Heart left ventricle (tissue), 16 donors: ENCODE measurements around the gene ELP2. TPM values are rescaled to one million over a fixed set of nuclear protein-coding genes. Genes with fewer than 3 reads are reported as not detected.
"Not testable (repeated sequence)": the region's sequence is repeated elsewhere in the genome, so short reads cannot be mapped to it uniquely, and the experiment has no call there.

ENCODE experiments used
- ATAC-seq, 4 donors: fragments of 200-7000 bp; cut with Tn5 transposase; one replicate each; pipeline ENCODE4 v1.9.1; 2020 to 2022; ENCODE audit warnings: moderate library complexity in 4 of 4, mild to moderate bottlenecking in 3 of 4, moderate number of reproducible peaks in 1 of 4
- DNase-seq, 5 donors: peaks; one replicate each; pipeline ENCODE4 v3.0.0-alpha.2; 2020
- H3K27ac ChIP-seq, 12 donors: fragments of 200-600 bp; sonication (generic) in 4 of 12; one replicate each; pipeline versions ENCODE4 v1.5.0 to v1.8.0; 2016 to 2022; ENCODE audit warnings: mild to moderate bottlenecking in 2 of 12
- H3K27me3 ChIP-seq, 9 donors: fragments of 200-600 bp; sonication (generic) in 2 of 9; one replicate each; pipeline versions ENCODE4 v1.5.1 to v1.8.0; 2016 to 2022; ENCODE audit warnings: mild to moderate bottlenecking in 3 of 9
- H3K36me3 ChIP-seq, 9 donors: fragments of 200-600 bp; sonication (generic) in 2 of 9; one replicate each; pipeline versions ENCODE4 v1.5.0 to v1.8.0; 2018 to 2022; ENCODE audit warnings: mild to moderate bottlenecking in 2 of 9
- H3K4me1 ChIP-seq, 12 donors: fragments of 200-600 bp; sonication (generic) in 4 of 12; one replicate each; pipeline versions ENCODE4 v1.5.0 to v1.8.0; 2016 to 2022; ENCODE audit warnings: mild to moderate bottlenecking in 3 of 12
- H3K4me3 ChIP-seq, 12 donors: fragments of 200-600 bp; sonication (generic) in 4 of 12; one replicate each; pipeline versions ENCODE4 v1.5.0 to v1.8.0; 2017 to 2022; ENCODE audit warnings: mild to moderate bottlenecking in 9 of 12, moderate library complexity in 4 of 12
- H3K9me3 ChIP-seq, 12 donors: fragments of 200-600 bp; sonication (generic) in 4 of 12; one replicate each; pipeline versions ENCODE4 v1.5.0 to v1.8.0; 2016 to 2022; ENCODE audit warnings: mild to moderate bottlenecking in 1 of 12
- POLR2A ChIP-seq, 2 donors: fragments of 450-650 bp; IDR thresholded peaks; one replicate each; pipeline ENCODE4 v1.6.1; 2017; ENCODE audit warnings: antibody characterized with exemption in 2 of 2, mild to moderate bottlenecking in 2 of 2, moderate library complexity in 2 of 2
- WGBS, 4 donors: extraction: QIAGEN DNeasy Blood & Tissue Kit in 2 of 4; methylation state at CpG; one replicate each; pipeline versions ENCODE4 v1.1.5 to v1.1.7; 2013 to 2018; 5-methylcytosine and 5-hydroxymethylcytosine counted together
- intact Hi-C, 10 donors: fragments of 100-400 bp; cut with DNase I; formaldehyde crosslinking; loops; one replicate each; pipeline versions ENCODE4 v1.11.1 to v1.14.2; 2022
- long read RNA-seq, 3 donors: library from polyadenylated mRNA; unstranded; transcript quantifications; one replicate each; pipeline ENCODE4 v2.0.0, GENCODE V29; 2020 to 2021
- polyA plus RNA-seq, 2 donors: library from polyadenylated mRNA; stranded (reverse); fragments of 200-250 nt; gene quantifications; one replicate each; pipeline ENCODE4 v1.2.3, GENCODE V29; 2013
- total RNA-seq, 9 donors: library from RNA; depleted of rRNA in 2 of 9; stranded (reverse); fragments of >200 nt in 2 of 9; fragmentation: NEBNext Ultra II Directional in 3 of 9; extraction: Animal tissue kit (Norgen Biotek cat#: 25700) in 3 of 9; gene quantifications; one replicate each; pipeline versions ENCODE4 v1.1.0 to v1.2.4, GENCODE V29; 2016 to 2023
- TF ChIP-seq, protein P1 (sequence below), 12 donors: fragments of 200-600 bp; sonication (generic) in 4 of 12; IDR thresholded peaks; one replicate each; pipeline versions ENCODE4 v1.5.0 to v1.8.0; 2018 to 2022; ENCODE audit warnings: antibody characterized with exemption in 12 of 12, mild to moderate bottlenecking in 5 of 12
- donor health status: ischemic (EF 13 %, LVEDD 7.1; RV severe dilation, severe dysfunction).
- donor health status: healthy with polysubstance abuse.
- donor health status: DM: no; HTN: yes; CAD: no.
- donor health status: DM: no; HTN: no; CAD: no.
- donor health status: ischemic (EF 25% LVEDD 6.9; RV normal size, moderate dysfunction).
- donor health status: ischemic (EF 25% LVEDD 5.7; RV mildly dilated, moderate dysfunction).
- donor health status: healthy.
- donor health status: DM: yes; HTN: yes; CAD: no.
- donor health status: ischemic (EF 35%, LVEDD 5.7; RV mildly dilated, moderate dysfunction).
- donor health status: nonischemic (EF 11% LVEDD 7.7; RV severe dilation, severe dysfunction).
- donor health status: DM: yes; HTN: yes; CAD: no.
- donor health status: PGD.
- donor health status: ischemic (EF 29% LVEDD 5.4; RV normal size, mild dysfunction).
- donor health status: nonischemic (EF 23%, LVEDD 6.1; RV moderate dilation, normal function).

ELP2 gene, protein sequence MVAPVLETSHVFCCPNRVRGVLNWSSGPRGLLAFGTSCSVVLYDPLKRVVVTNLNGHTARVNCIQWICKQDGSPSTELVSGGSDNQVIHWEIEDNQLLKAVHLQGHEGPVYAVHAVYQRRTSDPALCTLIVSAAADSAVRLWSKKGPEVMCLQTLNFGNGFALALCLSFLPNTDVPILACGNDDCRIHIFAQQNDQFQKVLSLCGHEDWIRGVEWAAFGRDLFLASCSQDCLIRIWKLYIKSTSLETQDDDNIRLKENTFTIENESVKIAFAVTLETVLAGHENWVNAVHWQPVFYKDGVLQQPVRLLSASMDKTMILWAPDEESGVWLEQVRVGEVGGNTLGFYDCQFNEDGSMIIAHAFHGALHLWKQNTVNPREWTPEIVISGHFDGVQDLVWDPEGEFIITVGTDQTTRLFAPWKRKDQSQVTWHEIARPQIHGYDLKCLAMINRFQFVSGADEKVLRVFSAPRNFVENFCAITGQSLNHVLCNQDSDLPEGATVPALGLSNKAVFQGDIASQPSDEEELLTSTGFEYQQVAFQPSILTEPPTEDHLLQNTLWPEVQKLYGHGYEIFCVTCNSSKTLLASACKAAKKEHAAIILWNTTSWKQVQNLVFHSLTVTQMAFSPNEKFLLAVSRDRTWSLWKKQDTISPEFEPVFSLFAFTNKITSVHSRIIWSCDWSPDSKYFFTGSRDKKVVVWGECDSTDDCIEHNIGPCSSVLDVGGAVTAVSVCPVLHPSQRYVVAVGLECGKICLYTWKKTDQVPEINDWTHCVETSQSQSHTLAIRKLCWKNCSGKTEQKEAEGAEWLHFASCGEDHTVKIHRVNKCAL
- total RNA-seq = 10 to 100 TPM; 26.2 to 60.7 (median 46.8) TPM
- polyA plus RNA-seq = 10 to 100 TPM; 32.6 to 39.8 TPM
- long read RNA-seq, donor 1, full-length matches to known transcripts = 66 of 91 reads
- long read RNA-seq, donor 1, partial matches to known transcripts = 8 of 91 reads
- long read RNA-seq, donor 1, other reads (novel, unspliced or antisense) = 17 of 91 reads
- long read RNA-seq, donor 2, full-length matches to known transcripts = 296 of 347 reads
- long read RNA-seq, donor 2, partial matches to known transcripts = 8 of 347 reads
- long read RNA-seq, donor 2, other reads (novel, unspliced or antisense) = 43 of 347 reads
- long read RNA-seq, donor 3, full-length matches to known transcripts = 49 of 64 reads
- long read RNA-seq, donor 3, partial matches to known transcripts = 2 of 64 reads
- long read RNA-seq, donor 3, other reads (novel, unspliced or antisense) = 13 of 64 reads

DNA sequence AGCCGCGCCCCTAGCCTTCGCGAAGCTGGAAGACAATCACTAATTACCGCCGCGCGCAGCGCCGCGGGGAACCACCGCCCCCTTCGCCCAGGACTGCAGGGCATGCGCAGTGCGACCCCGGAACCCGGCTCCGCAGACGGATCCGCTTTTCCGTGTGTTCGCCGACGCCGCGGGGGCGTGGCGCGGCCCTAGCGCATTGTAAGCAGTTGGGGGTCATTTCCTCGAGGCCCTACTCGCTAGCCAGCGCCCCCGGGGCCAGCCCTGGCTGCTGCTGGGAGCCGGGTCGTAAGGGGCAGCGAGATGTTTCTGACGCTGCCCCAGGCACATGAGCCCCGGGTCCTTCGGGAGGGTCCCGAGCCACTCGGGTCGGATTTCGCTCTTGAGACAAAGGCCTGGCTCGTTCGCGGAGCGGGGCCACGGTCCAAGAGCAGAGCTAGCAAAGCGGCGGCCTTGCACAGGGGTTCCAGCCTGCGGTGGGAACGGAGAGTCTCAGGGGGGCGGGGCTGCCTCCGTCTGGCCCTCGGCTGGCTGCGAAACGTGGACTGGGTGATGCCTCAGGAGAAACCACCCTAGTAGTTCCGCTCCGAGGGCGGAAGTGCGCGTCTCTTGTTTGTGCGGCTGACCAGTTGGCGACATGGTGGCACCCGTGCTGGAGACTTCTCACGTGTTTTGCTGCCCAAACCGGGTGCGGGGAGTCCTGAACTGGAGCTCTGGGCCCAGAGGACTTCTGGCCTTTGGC lies at the start of gene ELP2, which contains the start of gene SLC39A6:
TSS of gene ELP2 (plus strand) at position 600 of the 739 bp plus-strand sequence. CDS start at position 635, 35 bp downstream.
TSS of gene SLC39A6 (minus strand) at position 41 of the 739 bp plus-strand sequence. CDS start 2,333 bp downstream, outside the sequence.
- DNase-seq (peak; percentile 96 to 98 (median 97)), ATAC-seq (peak; percentile 96 to 99 (median 98))
- H3K4me3 ChIP-seq = peak within 1 kb of the TSS; percentile 69 to 100 (median 90)
- H3K4me1 ChIP-seq = peaks cover 0 to 37% (median 30%) of the 10 kb centered on the region in 12 donors
- TF ChIP-seq POLR2A (IDR thresholded peaks at IDR 0.05) = peak in 1 of 2 donors; percentile 29
- TF ChIP-seq, protein P1, sequence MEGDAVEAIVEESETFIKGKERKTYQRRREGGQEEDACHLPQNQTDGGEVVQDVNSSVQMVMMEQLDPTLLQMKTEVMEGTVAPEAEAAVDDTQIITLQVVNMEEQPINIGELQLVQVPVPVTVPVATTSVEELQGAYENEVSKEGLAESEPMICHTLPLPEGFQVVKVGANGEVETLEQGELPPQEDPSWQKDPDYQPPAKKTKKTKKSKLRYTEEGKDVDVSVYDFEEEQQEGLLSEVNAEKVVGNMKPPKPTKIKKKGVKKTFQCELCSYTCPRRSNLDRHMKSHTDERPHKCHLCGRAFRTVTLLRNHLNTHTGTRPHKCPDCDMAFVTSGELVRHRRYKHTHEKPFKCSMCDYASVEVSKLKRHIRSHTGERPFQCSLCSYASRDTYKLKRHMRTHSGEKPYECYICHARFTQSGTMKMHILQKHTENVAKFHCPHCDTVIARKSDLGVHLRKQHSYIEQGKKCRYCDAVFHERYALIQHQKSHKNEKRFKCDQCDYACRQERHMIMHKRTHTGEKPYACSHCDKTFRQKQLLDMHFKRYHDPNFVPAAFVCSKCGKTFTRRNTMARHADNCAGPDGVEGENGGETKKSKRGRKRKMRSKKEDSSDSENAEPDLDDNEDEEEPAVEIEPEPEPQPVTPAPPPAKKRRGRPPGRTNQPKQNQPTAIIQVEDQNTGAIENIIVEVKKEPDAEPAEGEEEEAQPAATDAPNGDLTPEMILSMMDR (IDR thresholded peaks at IDR 0.05) = peak in 3 of 12 donors; percentile 7 to 13 (median 9)
- WGBS, 4 donors = 0 to 1% (median 0%) methylated on average over 25 to 69 of the region's 69 CpGs
- no peaks in the 10 kb centered on the region for H3K9me3 ChIP-seq
- peaks cover 0 to 24% (median 16%) of the 10 kb centered on the region in 9 donors for H3K36me3 ChIP-seq
- no peaks in the 10 kb centered on the region for H3K27me3 ChIP-seq
- intact Hi-C loops = loop anchor here in 7 of 10 donors (2.0 to 10.0 kb wide), 5 partner anchors 55 to 112 kb away; partner anchors contain the start of genes RPRD1A (in 7 of the 7) and MOCOS (in 1 of the 7)
- H3K27ac ChIP-seq = peak within 1 kb of the TSS; percentile 96 to 100 (median 99)

DNA sequence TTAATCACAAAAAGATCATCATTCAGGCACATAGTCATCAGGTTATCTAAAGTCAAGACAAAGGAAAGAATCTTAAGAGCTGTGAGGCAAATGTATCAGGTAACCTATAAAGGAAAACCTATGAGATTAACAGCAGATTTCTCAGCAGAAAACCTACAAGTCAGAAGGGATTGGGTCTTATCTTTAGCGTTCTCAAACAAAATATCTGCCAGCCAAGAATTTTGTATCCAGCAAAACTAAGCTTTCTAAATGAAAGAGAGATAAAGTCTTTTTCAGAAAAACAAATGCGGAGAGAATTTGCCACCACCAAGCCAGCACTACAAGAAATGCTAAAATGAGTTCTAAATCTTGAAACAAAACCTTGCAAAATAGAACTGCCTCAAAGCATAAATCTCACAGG lies 48.6 kb upstream of the ELP2 start:
- H3K4me3 ChIP-seq, H3K36me3 ChIP-seq, H3K27ac ChIP-seq, ATAC-seq, H3K27me3 ChIP-seq, H3K4me1 ChIP-seq, DNase-seq, intact Hi-C loops: not testable (repeated sequence)
- H3K9me3 ChIP-seq = peaks cover 0 to 19% (median 5%) of the 10 kb centered on the region in 12 donors
- WGBS, 4 donors = 86 to 88% (median 86%) methylated on average over 2 of the region's 2 CpGs

DNA sequence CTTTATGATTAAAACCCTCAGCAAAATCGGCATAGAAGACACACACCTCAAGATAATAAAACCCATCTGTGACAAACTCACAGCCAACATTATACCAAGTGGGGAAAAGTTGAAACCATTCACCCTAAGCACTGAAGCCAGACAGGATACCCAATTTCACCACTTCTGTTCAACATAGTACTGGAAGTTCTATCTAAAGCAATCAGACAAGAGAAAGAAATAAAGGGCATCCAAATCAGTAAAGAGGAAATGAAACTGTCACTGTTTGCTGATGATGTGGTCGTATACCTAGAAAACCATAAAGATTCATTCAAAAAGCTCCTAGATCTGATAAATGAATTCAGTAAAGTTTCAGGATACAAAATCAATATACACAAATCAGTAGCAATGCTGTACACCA lies 46.0 kb upstream of the ELP2 start:
- no peaks in the 10 kb centered on the region for H3K27me3 ChIP-seq
- no peaks in the 10 kb centered on the region for H3K4me1 ChIP-seq
- peaks cover 0 to 19% (median 5%) of the 10 kb centered on the region in 12 donors for H3K9me3 ChIP-seq
- H3K36me3 ChIP-seq = no peaks in the 10 kb centered on the region
- no peak overlapping the region for H3K27ac ChIP-seq
- no peak for ATAC-seq
- TF ChIP-seq, protein P1 (IDR thresholded peaks at IDR 0.05) = no peak
- TF ChIP-seq POLR2A (IDR thresholded peaks at IDR 0.05) = no peak
- no peak for DNase-seq
- 70 to 78% (median 74%) methylated on average over 2 of the region's 2 CpGs for WGBS, 4 donors
- no peak overlapping the region for H3K4me3 ChIP-seq
- intact Hi-C loops = no loop called here
